RWPE2 (cell line): Measurements from ENCODE around the gene CCDC73.
"Not testable (repeated sequence)": the region's sequence is repeated elsewhere in the genome, so short reads cannot be mapped to it uniquely, and the experiment has no call there.

Experiments used
- ATAC-seq: fragments of 200-7000 bp; cut with Tn5 transposase; 3 replicates; pipeline ENCODE4 v1.9.1; 2021; ENCODE audit warnings: low read depth
- DNase-seq: peaks from one replicate; pipeline ENCODE4 v3.0.0-alpha.2; 2020; ENCODE audit warnings: low spot score
- H3K27ac ChIP-seq: fragments of 450-650 bp; 2 replicates; pipeline ENCODE4 v1.5.1; 2017; ENCODE audit warnings: mild to moderate bottlenecking; ENCODE audit not compliant: poor library complexity, severe bottlenecking
- H3K27me3 ChIP-seq: fragments of 250-450 bp; sonication (Bioruptor Pico); 2 replicates; pipeline ENCODE4 v1.5.1; 2021; ENCODE audit warnings: mild to moderate bottlenecking, moderate library complexity; ENCODE audit not compliant: insufficient read depth, poor library complexity, severe bottlenecking
- H3K36me3 ChIP-seq: fragments of 250-450 bp; sonication (Bioruptor Pico); 2 replicates; pipeline ENCODE4 v1.5.1; 2020; ENCODE audit warnings: low read depth, mild to moderate bottlenecking, moderate library complexity
- H3K4me1 ChIP-seq: fragments of 250-450 bp; sonication (Bioruptor Pico); 2 replicates; pipeline ENCODE4 v1.5.1; 2021; ENCODE audit warnings: mild to moderate bottlenecking, moderate library complexity; ENCODE audit not compliant: insufficient read depth, poor library complexity, severe bottlenecking
- H3K4me3 ChIP-seq: fragments of 250-450 bp; sonication (Bioruptor Pico); 2 replicates; pipeline ENCODE4 v1.5.1; 2021; ENCODE audit warnings: mild to moderate bottlenecking, moderate library complexity; ENCODE audit not compliant: severe bottlenecking
- H3K9me3 ChIP-seq: fragments of 250-450 bp; sonication (Bioruptor Pico); 2 replicates; pipeline ENCODE4 v1.5.1; 2021; ENCODE audit warnings: mild to moderate bottlenecking, moderate library complexity; ENCODE audit not compliant: severe bottlenecking
- CTCF ChIP-seq: fragments of 450-650 bp; IDR thresholded peaks from one replicate; pipeline ENCODE4 v1.5.1; 2017; ENCODE audit warnings: mild to moderate bottlenecking, moderate library complexity; ENCODE audit not compliant: poor library complexity, severe bottlenecking

CCDC73 gene

DNA sequence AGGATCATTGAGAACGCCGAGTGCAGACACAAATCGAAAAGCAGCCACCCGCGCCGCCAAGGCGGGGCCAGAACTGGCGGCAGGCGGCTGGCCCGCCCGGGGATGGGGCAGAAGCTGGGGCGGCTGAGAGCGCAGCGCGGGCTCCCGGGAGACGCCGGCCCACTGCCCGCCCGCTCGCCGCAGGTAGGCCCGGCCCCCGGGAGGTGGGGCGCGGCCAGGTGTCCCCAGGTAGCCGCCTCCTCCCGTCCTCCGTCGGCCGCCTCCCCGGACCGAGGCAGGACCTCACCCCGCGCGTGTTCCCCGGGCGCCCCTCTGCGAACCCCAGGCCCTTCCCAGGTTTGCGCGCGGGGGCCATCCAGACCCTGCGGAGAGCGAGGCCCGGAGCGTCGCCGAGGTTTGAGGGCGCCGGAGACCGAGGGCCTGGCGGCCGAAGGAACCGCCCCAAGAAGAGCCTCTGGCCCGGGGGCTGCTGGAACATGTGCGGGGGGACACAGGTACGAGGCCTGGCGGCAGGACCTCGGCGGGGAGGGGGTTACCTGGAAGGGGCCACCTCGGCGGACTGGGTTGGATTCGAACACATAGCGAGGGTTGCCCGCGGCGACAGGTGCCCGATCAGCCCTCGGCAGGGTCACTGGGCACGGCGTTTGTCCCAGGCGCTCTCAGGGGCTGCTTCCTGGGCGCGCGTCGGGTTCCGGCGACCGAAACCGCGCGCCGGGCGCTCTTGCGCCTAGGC lies 35.4 kb upstream of the CCDC73 start, which contains the start of gene PRRG4:
Gene PRRG4 (plus strand): TSS at position 248 of the 733 bp plus-strand sequence. CDS start 603 bp downstream, outside the sequence.
- ATAC-seq (peak; percentile 97), DNase-seq (peak; percentile 72)
- Histone ChIP-seq H3K4me3 (peak within 1 kb of the TSS; percentile 84), H3K9me3 (no peaks in the 10 kb centered on the region), H3K27ac (peak within 1 kb of the TSS; percentile 29), H3K36me3 (peaks cover 4% of the 10 kb centered on the region; the same call in 1 of the 2 replicates), H3K4me1 (no peaks in the 10 kb centered on the region), H3K27me3 (no peaks in the 10 kb centered on the region)
- TF ChIP-seq CTCF = no peak

GRCh38 chr11:32829157-32829679 lies 34.8 kb upstream of the CCDC73 start:
- H3K9me3 ChIP-seq = no peaks in the 10 kb centered on the region
- DNase-seq (no peak), ATAC-seq (no peak)
- no peaks in the 10 kb centered on the region for H3K27me3 ChIP-seq
- peak overlapping the region; percentile 29 for H3K27ac ChIP-seq
- TF ChIP-seq CTCF = no peak
- H3K36me3 ChIP-seq = peaks cover 3% of the 10 kb centered on the region; the same call in 1 of the 2 replicates
- no peaks in the 10 kb centered on the region for H3K4me1 ChIP-seq
- H3K4me3 ChIP-seq = peak overlapping the region; percentile 84

DNA sequence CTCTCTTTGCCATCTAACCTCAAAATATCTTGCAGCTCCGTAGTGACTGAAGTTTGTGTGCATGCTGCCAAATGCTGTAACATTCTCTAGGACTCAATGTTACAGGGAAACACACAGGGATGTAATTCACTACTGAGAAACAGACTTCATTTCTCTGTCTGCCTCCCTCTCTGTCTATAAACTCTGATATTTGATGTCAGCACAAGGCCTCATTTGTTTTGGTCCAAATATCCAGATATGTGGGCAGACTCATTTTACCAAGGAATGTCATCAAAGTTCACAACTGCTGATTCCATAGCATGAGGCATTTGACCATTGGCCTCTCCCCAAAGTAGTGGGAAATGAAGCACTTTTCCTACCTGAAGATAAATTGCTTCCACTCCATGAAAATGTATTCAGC lies 32.8 kb upstream of the CCDC73 start:
- no peaks in the 10 kb centered on the region for H3K27me3 ChIP-seq
- H3K4me1 ChIP-seq = peaks cover under 1% of the 10 kb centered on the region
- DNase-seq (no peak), ATAC-seq (no peak)
- no peak overlapping the region for H3K27ac ChIP-seq
- H3K4me3 ChIP-seq = no peak overlapping the region
- TF ChIP-seq CTCF = no peak
- H3K36me3 ChIP-seq = no peaks in the 10 kb centered on the region; the same call in 1 of the 2 replicates
- no peaks in the 10 kb centered on the region for H3K9me3 ChIP-seq

DNA sequence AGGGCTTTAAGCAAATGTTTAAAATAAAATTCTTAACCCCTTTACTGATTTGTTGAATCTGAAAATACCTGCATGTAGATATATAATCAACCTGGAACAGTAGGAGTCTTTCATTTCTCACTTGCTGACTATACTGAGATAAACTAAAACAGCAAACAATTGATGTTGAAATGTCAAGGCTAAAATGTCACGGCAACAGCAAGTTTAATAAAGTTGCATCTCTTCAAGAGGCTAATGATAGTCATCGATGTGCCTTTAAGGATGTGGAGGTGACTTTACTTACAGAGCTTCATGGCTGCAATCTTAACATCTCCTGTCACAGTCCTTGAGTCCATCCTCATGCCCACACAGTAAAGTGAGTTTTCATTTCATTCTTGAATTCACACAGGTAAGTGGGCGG lies 31.7 kb upstream of the CCDC73 start:
- ATAC-seq = no peak
- no peak for TF ChIP-seq CTCF
- H3K4me3 ChIP-seq = no peak overlapping the region

DNA sequence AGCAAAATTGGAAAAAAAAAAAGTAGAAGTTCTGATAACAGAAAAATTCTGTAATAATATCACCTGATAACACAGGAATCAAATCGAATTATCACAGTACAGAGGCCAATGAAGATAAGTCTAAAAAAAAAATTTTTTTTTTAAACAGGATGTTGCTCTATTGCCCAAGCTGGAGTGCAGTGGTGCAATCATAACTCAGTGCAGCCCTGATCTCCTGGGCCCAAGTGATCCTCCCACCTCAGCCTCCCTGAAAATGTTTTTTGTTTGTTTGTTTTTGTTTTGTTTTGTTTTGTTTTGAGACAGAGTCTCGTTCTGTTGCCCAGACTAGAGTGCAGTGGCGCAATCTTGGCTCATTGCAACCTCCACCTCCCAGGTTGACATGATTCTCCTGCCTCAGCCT lies 29.2 kb upstream of the CCDC73 start:
- peaks cover 22% of the 10 kb centered on the region for H3K4me1 ChIP-seq
- H3K4me3 ChIP-seq, H3K36me3 ChIP-seq, ATAC-seq, H3K27ac ChIP-seq, DNase-seq, H3K9me3 ChIP-seq, H3K27me3 ChIP-seq: not testable (repeated sequence)

More for the DNA sequence above, 31.7 kb upstream of the CCDC73 start:
- H3K36me3 ChIP-seq = no peaks in the 10 kb centered on the region
- H3K27ac ChIP-seq = no peak overlapping the region
- H3K27me3 ChIP-seq = no peaks in the 10 kb centered on the region
- no peak for DNase-seq
- peaks cover 12% of the 10 kb centered on the region for H3K4me1 ChIP-seq
- no peaks in the 10 kb centered on the region for H3K9me3 ChIP-seq
